Activated CD4-positive, CD25-positive, alpha-beta regulatory T cell treated with anti-CD3 and anti-CD28 coated beads, Interleukin-2, amount 50 U/mL, for 72 hours (primary cell): ENCODE data around the gene GAGE12F.
A peak's percentile ranks its signal among the peaks of the same experiment; 100 is the strongest.
"Not testable (repeated sequence)": the region's sequence is repeated elsewhere in the genome, so short reads cannot be mapped to it uniquely, and the experiment has no call there.

Source experiments
- DNase-seq: peaks from one replicate; pipeline ENCODE4 v3.0.0; 2021

GAGE12F gene

DNA sequence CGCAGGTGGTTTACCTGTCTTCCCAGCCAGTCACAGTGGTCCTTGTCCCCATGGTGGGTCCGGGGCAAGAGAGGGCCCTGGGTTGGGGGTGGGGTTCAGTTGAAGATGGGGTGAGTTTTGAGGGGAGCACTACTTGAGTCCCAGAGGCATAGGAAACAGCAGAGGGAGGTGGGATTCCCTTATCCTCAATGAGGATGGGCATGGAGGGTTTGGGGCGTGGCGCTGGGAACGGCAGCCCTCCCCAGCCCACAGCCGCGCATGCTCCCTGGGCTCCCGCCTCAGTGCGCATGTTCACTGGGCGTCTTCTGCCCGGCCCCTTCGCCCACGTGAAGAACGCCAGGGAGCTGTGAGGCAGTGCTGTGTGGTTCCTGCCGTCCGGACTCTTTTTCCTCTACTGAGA lies at the start of gene GAGE12F:
Gene GAGE12F, plus strand, starts transcription at position 301 of the 400 bp plus-strand sequence. CDS start 1,155 bp downstream, outside the sequence.
- DNase-seq = not testable (repeated sequence)

DNA sequence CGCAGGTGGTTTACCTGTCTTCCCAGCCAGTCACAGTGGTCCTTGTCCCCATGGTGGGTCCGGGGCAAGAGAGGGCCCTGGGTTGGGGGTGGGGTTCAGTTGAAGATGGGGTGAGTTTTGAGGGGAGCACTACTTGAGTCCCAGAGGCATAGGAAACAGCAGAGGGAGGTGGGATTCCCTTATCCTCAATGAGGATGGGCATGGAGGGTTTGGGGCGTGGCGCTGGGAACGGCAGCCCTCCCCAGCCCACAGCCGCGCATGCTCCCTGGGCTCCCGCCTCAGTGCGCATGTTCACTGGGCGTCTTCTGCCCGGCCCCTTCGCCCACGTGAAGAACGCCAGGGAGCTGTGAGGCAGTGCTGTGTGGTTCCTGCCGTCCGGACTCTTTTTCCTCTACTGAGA lies 28.8 kb upstream of the GAGE12F start, which contains the start of gene GAGE12C:
Gene GAGE12C, plus strand, starts transcription at position 301 of the 400 bp plus-strand sequence. CDS start 1,155 bp downstream, outside the sequence.
- DNase-seq = not testable (repeated sequence)

DNA sequence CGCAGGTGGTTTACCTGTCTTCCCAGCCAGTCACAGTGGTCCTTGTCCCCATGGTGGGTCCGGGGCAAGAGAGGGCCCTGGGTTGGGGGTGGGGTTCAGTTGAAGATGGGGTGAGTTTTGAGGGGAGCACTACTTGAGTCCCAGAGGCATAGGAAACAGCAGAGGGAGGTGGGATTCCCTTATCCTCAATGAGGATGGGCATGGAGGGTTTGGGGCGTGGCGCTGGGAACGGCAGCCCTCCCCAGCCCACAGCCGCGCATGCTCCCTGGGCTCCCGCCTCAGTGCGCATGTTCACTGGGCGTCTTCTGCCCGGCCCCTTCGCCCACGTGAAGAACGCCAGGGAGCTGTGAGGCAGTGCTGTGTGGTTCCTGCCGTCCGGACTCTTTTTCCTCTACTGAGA lies 19.2 kb upstream of the GAGE12F start, which contains the start of gene GAGE12D:
Gene GAGE12D, plus strand, starts transcription at position 301 of the 400 bp plus-strand sequence. CDS start 1,155 bp downstream, outside the sequence.
- DNase-seq = not testable (repeated sequence)

- not testable (repeated sequence) for DNase-seq
Observed at GRCh38 chrX:49550989-49551388, 9.7 kb upstream of the GAGE12F start, which contains the start of gene GAGE12E. Gene GAGE12E, plus strand, starts transcription at chrX:49551289. Its CDS starts 1,155 bp downstream, at chrX:49552444.

DNA sequence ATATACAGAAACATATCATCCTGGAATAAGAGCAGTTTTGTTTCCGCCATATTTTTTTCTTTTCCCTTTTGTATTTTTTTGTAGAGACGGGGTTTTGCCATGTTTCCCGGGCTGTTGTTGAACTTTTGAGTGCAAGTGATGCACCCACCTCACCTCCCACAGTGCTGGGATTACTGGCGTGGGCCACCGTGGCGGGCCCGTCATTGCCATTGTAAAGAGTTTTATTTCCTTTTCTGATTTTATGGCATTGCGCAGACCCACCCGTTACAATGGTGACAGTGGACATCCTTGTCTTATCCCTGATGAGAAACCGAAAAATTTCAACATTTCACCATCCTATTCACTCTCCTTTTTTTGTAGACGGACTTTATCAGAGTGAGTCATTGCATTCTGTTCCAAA lies 8.1 kb downstream of the GAGE12F start:
- not testable (repeated sequence) for DNase-seq

DNA sequence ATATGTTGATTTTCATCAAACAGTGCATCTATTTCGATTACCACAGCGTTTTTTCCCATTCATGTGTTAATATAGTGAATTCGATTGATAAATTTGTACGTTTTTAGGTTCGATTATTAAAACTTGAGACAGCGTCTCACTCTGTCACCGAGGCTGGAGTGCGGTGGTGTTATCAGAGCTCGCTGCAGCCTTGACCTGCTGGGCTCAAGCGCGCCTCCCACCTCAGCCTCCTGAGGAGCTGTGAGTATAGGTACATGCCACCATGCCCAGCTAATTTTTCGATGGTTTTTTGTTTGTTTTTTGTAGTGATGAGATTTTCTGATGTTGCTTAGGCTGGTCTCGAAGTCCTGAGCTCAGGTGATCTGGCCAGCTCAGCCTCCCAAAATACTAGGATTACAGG lies 8.5 kb downstream of the GAGE12F start:
- not testable (repeated sequence) for DNase-seq

- not testable (repeated sequence) for DNase-seq
Observed at GRCh38 chrX:49570100-49570499, 9.5 kb downstream of the GAGE12F start, which contains the start of gene GAGE12G. Gene GAGE12G, plus strand, starts transcription at chrX:49570400. Its CDS starts 1,155 bp downstream, at chrX:49571555.

DNA sequence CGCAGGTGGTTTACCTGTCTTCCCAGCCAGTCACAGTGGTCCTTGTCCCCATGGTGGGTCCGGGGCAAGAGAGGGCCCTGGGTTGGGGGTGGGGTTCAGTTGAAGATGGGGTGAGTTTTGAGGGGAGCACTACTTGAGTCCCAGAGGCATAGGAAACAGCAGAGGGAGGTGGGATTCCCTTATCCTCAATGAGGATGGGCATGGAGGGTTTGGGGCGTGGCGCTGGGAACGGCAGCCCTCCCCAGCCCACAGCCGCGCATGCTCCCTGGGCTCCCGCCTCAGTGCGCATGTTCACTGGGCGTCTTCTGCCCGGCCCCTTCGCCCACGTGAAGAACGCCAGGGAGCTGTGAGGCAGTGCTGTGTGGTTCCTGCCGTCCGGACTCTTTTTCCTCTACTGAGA lies 19.0 kb downstream of the GAGE12F start, which contains the start of gene GAGE12H:
Gene GAGE12H, plus strand, starts transcription at position 301 of the 400 bp plus-strand sequence. CDS start 1,155 bp downstream, outside the sequence.
- not testable (repeated sequence) for DNase-seq

- not testable (repeated sequence) for DNase-seq
Observed at GRCh38 chrX:49589196-49589595, 28.6 kb downstream of the GAGE12F start, which contains the start of gene GAGE2A. Gene GAGE2A, plus strand, starts transcription at chrX:49589496. Its CDS starts 1,155 bp downstream, at chrX:49590651.

DNA sequence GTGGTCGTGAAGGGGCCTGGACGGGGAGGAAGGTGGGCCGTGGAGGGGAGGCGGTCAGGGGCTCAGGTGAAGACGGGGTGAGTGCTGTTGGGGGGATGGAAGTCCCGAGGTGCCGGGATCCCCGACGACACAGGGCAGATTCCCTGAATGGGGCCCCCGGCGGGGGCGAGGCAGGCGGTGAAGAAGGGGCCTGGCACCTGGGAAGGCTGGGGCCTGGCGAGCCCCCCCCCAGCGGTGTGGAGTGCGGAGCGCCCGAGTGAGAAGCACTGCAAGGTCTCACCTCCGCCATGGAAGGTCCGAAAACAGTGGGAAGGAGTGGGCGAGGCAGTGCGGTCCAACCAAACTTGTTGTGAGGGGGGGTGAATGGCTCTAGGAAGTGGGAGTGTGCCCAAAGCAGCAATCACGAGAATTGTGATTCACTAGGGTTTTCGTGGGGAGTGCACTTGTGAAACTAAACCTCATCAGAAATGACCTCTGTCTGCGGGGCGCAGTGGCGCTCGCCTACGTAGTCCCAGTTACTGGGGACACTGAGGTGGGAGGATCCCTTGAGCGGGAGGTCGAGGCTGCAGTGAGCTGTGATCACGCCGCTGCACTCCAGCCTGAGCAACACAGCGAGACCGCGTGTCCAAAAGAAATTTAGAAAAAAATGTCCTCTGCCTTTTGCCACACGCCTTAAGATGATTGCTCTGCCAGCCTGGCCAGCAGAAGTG lies 29.3 kb downstream of the GAGE12F start:
- DNase-seq = peak; percentile 39

DNA sequence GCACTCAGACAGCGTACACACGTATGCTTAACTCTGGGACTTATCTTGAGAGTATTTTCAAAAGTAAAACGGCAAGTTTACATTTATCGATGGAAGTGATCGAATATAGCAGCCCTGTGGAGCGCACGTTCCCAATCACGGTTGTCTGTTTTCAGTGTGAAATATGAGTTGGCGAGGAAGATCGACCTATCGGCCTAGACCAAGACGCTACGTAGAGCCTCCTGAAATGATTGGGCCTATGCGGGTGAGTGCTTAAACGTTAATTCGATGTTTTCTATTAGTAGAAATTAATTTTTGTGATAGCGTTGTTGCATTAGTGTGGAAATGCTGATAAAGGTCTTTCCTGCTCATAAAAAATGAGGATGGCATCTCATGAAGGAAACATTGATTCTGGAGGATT lies 29.8 kb downstream of the GAGE12F start:
- not testable (repeated sequence) for DNase-seq

DNA sequence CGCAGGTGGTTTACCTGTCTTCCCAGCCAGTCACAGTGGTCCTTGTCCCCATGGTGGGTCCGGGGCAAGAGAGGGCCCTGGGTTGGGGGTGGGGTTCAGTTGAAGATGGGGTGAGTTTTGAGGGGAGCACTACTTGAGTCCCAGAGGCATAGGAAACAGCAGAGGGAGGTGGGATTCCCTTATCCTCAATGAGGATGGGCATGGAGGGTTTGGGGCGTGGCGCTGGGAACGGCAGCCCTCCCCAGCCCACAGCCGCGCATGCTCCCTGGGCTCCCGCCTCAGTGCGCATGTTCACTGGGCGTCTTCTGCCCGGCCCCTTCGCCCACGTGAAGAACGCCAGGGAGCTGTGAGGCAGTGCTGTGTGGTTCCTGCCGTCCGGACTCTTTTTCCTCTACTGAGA lies 38.1 kb downstream of the GAGE12F start, which contains the start of gene GAGE1:
Gene GAGE1, plus strand, starts transcription at position 301 of the 400 bp plus-strand sequence. CDS start 1,155 bp downstream, outside the sequence.
- not testable (repeated sequence) for DNase-seq

DNA sequence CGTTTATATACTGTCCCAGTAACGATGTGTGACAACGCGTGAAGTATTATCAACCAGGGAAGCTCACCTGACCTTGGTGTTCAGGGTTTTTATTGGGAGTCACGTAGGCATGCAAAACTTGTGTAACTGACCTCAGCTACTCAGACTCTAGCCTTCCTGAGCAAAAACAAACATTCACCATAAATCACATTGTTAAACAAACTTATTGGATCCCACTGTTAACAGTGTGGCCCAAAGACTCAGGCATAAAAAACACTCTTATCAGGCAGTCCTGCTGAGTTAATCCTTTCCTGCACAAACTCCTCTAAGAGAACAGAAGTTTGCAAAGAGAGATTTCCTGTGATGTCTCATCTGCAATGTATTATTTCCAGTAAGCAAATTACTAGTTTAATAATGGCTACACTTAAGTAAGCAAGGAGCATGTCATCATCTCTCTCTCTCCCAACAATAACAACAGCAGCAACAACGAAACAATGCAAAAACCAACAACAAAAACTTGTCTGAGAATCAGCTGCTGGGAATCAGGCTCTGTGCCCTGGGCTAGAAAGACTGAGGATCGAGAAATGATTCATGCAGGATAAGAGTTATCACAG lies 50.2 kb downstream of the GAGE12F start:
- no peak for DNase-seq
